ENCODE results near the gene AUTS2.

Gene AUTS2

DNA sequence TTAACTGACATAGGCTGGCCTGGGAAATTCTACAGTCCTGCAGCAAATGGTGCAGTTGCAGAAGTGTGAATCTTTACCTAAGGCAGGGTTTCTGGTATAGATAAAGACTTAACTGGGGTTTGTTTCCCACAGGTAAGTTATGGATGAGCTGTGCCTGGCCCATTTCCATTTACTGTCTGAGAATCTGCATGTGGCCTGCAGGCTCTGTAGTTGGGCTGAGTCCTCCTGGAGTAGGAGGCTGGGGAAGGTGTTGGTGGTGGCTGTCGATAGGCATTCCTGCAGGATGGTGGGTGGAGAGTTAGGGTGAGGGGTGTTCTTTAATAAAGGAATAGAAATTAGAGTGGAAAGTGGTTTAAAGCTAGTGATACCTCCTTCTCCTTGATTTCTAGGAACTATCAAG lies 193.5 kb downstream of the AUTS2 start:
- H3K4me1 Mint-ChIP-seq (ENCODE audit: low read depth), result no peaks in the 10 kb centered on the region

GRCh38 chr7:69795932-69796331 lies 197.7 kb downstream of the AUTS2 start:
- Mint-ChIP-seq H3K9me3 (no peaks in the 10 kb centered on the region), H3K4me1 (ENCODE audit: low read depth) (no peaks in the 10 kb centered on the region), H3K36me3 (ENCODE audit: low read depth) (no peaks in the 10 kb centered on the region), H3K27ac (no peak overlapping the region), H3K27me3 (ENCODE audit: low read depth) (no peaks in the 10 kb centered on the region), H3K4me3 (no peak overlapping the region)
- DNase-seq (ENCODE audit: low spot score), result no peak

More for the DNA sequence above, 193.5 kb downstream of the AUTS2 start:
- H3K36me3 Mint-ChIP-seq (ENCODE audit: low read depth), result no peaks in the 10 kb centered on the region
- no peaks in the 10 kb centered on the region for H3K27me3 Mint-ChIP-seq (ENCODE audit: low read depth)
- H3K4me3 Mint-ChIP-seq, result no peak overlapping the region
- H3K9me3 Mint-ChIP-seq, result peaks cover 4% of the 10 kb centered on the region
- no peak overlapping the region for H3K27ac Mint-ChIP-seq
- no peak for DNase-seq (ENCODE audit: low spot score)

DNA sequence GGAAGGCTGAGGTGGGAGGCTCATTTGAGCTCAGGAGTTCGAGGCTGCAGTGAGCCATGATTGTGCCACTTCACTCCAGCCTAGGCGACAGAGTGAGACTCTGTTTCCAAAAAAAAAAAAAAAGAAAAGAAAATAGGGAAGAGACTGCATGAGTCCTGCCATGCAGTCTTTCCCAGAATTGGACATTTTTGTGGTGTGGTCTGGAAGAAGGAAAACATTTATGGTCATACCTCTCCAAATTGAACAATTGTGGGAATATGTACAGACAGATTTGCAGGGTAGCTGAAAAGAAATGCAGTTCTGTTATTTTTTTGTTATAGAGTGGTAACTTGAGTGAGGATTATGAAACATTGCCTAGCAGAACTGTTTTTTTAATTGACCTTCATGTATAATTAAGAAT lies 198.1 kb downstream of the AUTS2 start:
- no peak for DNase-seq (ENCODE audit: low spot score)
- no peaks in the 10 kb centered on the region for H3K27me3 Mint-ChIP-seq (ENCODE audit: low read depth)
- H3K9me3 Mint-ChIP-seq, result no peaks in the 10 kb centered on the region
- H3K4me1 Mint-ChIP-seq (ENCODE audit: low read depth), result no peaks in the 10 kb centered on the region
- no peaks in the 10 kb centered on the region for H3K36me3 Mint-ChIP-seq (ENCODE audit: low read depth)
- H3K27ac Mint-ChIP-seq, result no peak overlapping the region
- no peak overlapping the region for H3K4me3 Mint-ChIP-seq

DNA sequence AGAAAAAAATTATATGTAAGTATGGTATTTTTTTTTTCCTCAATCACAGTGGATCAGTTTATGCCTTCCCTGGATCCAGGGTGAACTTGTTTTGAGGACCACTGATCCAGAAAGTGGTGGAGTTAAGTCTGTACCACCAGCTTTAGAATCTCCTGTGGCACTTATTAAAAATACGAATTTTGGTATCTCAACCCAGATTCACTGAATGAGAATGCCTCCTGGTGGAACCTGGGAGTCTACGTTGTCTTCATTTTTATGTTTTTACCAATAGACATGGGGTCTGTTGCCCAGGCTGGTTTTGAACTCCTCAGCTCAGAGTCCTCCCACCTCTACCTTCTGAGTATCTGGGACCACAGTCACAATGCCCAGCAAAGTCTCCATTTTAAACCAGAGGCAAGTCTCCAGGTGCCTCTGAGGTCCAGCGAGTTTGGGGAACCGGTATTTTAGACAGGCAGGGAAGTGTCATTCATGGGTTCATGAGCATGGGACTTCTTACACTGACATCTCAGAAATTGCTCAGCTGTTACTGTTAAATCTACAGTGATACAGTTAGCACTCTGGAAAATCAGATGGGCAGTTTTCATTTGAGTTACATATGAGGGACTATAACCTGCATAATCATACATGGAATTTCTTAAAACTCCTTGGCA lies 200.9 kb downstream of the AUTS2 start:
- Mint-ChIP-seq H3K4me1 (ENCODE audit: low read depth) (no peaks in the 10 kb centered on the region), H3K27ac (no peak overlapping the region), H3K9me3 (no peaks in the 10 kb centered on the region), H3K27me3 (ENCODE audit: low read depth) (no peaks in the 10 kb centered on the region), H3K36me3 (ENCODE audit: low read depth) (no peaks in the 10 kb centered on the region), H3K4me3 (no peak overlapping the region)
- DNase-seq (ENCODE audit: low spot score), result no peak

DNA sequence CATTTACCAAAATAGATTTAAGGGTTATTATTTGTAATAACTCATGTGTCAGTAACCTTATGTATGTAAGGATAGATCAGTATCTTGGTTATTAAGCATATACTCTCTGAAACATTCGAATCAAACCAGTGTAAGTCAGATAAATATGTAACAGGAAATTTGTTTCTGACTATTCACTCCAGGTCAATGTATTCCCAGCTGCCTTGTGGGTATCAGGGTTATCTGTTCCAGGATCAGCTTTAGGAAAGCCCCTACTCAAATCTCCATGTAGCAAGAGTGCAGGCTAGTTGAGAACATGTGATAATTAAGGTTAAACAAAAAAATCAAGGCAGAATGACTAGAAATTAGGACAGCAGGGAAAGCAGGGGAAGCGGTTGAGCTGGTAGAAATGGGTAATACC lies 201.7 kb downstream of the AUTS2 start:
- H3K9me3 Mint-ChIP-seq, result no peaks in the 10 kb centered on the region
- H3K36me3 Mint-ChIP-seq (ENCODE audit: low read depth), result no peaks in the 10 kb centered on the region
- no peaks in the 10 kb centered on the region for H3K4me1 Mint-ChIP-seq (ENCODE audit: low read depth)
- no peak overlapping the region for H3K27ac Mint-ChIP-seq
- no peak for DNase-seq (ENCODE audit: low spot score)
- H3K4me3 Mint-ChIP-seq, result no peak overlapping the region
- no peaks in the 10 kb centered on the region for H3K27me3 Mint-ChIP-seq (ENCODE audit: low read depth)

- H3K36me3 Mint-ChIP-seq (ENCODE audit: low read depth), result no peaks in the 10 kb centered on the region
- H3K27ac Mint-ChIP-seq, result no peak overlapping the region
- no peak for DNase-seq (ENCODE audit: low spot score)
- H3K9me3 Mint-ChIP-seq, result no peaks in the 10 kb centered on the region
- peaks cover 2% of the 10 kb centered on the region for H3K27me3 Mint-ChIP-seq (ENCODE audit: low read depth)
- H3K4me3 Mint-ChIP-seq, result no peak overlapping the region
- H3K4me1 Mint-ChIP-seq (ENCODE audit: low read depth), result no peaks in the 10 kb centered on the region
Measured at GRCh38 chr7:69800495-69800894, 202.2 kb downstream of the AUTS2 start.

DNA sequence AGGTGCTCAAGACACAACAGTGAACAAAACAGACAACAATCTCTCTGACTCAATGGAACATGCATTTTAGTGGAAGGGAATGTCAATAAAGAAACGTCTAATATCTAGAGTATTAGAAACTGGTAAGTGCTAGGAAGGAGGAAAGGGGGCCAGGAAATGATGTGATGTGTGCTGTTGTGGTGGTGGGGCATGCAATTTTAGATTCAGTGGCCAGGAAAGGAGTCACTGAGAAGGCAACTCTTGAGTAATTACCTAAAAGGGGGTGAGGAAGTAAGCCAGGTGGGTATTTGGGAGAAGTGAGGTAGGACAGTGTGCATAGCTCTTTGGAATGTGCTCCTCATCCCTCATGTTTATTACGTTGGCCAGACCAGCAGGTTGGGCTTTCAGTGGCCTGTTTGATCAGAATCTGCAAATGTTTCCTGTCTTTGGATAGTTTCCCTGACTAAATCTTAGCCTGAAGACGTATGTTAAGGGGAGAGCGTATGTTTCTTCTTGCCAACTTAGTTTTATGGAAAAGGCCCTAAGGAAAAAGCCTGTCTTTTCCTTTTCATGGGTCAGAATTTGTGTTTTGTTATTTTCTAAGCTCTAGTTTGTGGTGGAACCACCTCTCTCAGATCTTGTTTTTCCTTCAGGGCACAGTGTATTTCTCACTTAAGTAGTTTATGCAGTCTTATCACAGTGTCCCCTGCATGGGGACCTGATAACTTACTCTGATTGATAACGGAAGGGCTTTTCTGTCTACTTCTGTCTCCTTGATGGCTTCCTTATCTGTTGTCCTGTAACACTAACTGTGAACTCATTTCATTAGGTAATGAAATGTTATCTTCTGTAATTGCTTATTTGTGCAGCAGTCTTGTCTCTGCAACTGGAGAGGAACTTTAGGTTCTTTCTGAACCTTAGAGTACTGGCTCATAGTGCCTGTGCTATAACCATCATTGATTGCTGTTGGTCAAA lies 203.7 kb downstream of the AUTS2 start:
- no peaks in the 10 kb centered on the region for H3K36me3 Mint-ChIP-seq (ENCODE audit: low read depth)
- H3K27me3 Mint-ChIP-seq (ENCODE audit: low read depth), result peaks cover 2% of the 10 kb centered on the region
- H3K4me1 Mint-ChIP-seq (ENCODE audit: low read depth), result no peaks in the 10 kb centered on the region
- no peak for DNase-seq (ENCODE audit: low spot score)
- no peak overlapping the region for H3K27ac Mint-ChIP-seq
- H3K4me3 Mint-ChIP-seq, result no peak overlapping the region
- H3K9me3 Mint-ChIP-seq, result no peaks in the 10 kb centered on the region

- Mint-ChIP-seq H3K36me3 (ENCODE audit: low read depth) (no peaks in the 10 kb centered on the region), H3K9me3 (no peaks in the 10 kb centered on the region), H3K27ac (no peak overlapping the region), H3K27me3 (ENCODE audit: low read depth) (peaks cover 2% of the 10 kb centered on the region), H3K4me1 (ENCODE audit: low read depth) (no peaks in the 10 kb centered on the region), H3K4me3 (no peak overlapping the region)
- DNase-seq (ENCODE audit: low spot score), result no peak
Measured at GRCh38 chr7:69803699-69804516, 205.6 kb downstream of the AUTS2 start.

- Mint-ChIP-seq H3K36me3 (ENCODE audit: low read depth) (no peaks in the 10 kb centered on the region), H3K4me3 (no peak overlapping the region)
Measured at GRCh38 chr7:69804962-69805361, 206.7 kb downstream of the AUTS2 start.

GRCh38 chr7:69808391-69808790 lies 210.1 kb downstream of the AUTS2 start:
- peaks cover 2% of the 10 kb centered on the region for H3K27me3 Mint-ChIP-seq (ENCODE audit: low read depth)
- no peak for DNase-seq (ENCODE audit: low spot score)
- no peak overlapping the region for H3K27ac Mint-ChIP-seq
- no peaks in the 10 kb centered on the region for H3K36me3 Mint-ChIP-seq (ENCODE audit: low read depth)
- H3K9me3 Mint-ChIP-seq, result no peaks in the 10 kb centered on the region
- no peak overlapping the region for H3K4me3 Mint-ChIP-seq
- H3K4me1 Mint-ChIP-seq (ENCODE audit: low read depth), result no peaks in the 10 kb centered on the region

More at GRCh38 chr7:69804962-69805361, 206.7 kb downstream of the AUTS2 start:
- H3K27ac Mint-ChIP-seq, result no peak overlapping the region
- H3K9me3 Mint-ChIP-seq, result no peaks in the 10 kb centered on the region
- DNase-seq (ENCODE audit: low spot score), result no peak
- H3K4me1 Mint-ChIP-seq (ENCODE audit: low read depth), result no peaks in the 10 kb centered on the region
- H3K27me3 Mint-ChIP-seq (ENCODE audit: low read depth), result peaks cover 2% of the 10 kb centered on the region

- Mint-ChIP-seq H3K27ac (no peak overlapping the region), H3K27me3 (ENCODE audit: low read depth) (no peaks in the 10 kb centered on the region)
- no peak for DNase-seq (ENCODE audit: low spot score)
Measured at GRCh38 chr7:69811476-69812308, 213.4 kb downstream of the AUTS2 start.

GRCh38 chr7:69812756-69813155 lies 214.5 kb downstream of the AUTS2 start:
- H3K27me3 Mint-ChIP-seq (ENCODE audit: low read depth), result no peaks in the 10 kb centered on the region
- H3K9me3 Mint-ChIP-seq, result no peaks in the 10 kb centered on the region
- no peak for DNase-seq (ENCODE audit: low spot score)
- H3K36me3 Mint-ChIP-seq (ENCODE audit: low read depth), result no peaks in the 10 kb centered on the region
- H3K4me3 Mint-ChIP-seq, result no peak overlapping the region
- no peaks in the 10 kb centered on the region for H3K4me1 Mint-ChIP-seq (ENCODE audit: low read depth)
- no peak overlapping the region for H3K27ac Mint-ChIP-seq

More at GRCh38 chr7:69811476-69812308, 213.4 kb downstream of the AUTS2 start:
- H3K4me3 Mint-ChIP-seq, result no peak overlapping the region
- H3K36me3 Mint-ChIP-seq (ENCODE audit: low read depth), result no peaks in the 10 kb centered on the region
- no peaks in the 10 kb centered on the region for H3K4me1 Mint-ChIP-seq (ENCODE audit: low read depth)
- H3K9me3 Mint-ChIP-seq, result no peaks in the 10 kb centered on the region

DNA sequence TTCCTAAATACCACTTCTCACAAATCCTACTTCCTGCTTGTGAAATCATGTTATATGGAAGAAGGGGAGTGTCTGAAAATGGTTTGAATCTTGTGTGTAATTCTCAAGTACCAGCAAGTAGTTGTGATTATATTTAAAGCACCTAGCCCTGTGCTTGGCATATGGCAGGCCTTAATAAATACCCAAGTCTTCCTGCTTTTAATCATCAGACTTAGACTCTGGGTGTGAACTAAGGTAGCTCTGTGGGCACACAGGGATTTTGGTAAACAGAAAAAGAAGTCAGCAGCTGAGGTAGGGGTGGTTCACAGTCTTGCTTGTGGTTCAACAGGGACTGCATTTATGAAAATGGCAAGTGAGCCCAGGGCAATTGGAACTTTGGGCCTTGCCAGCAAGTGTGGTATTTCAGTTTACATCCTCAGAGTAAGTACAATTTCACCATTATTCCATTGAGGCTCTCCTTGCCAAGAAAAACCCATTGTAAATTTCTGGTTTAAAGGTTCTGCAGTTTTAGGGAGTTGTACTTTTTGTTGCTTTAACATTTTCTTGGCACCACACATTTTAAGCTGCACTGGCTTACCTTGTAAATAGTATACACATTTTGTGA lies 215.5 kb downstream of the AUTS2 start:
- no peak for DNase-seq (ENCODE audit: low spot score)
- Mint-ChIP-seq H3K27ac (no peak overlapping the region), H3K27me3 (ENCODE audit: low read depth) (no peaks in the 10 kb centered on the region), H3K4me3 (no peak overlapping the region), H3K4me1 (ENCODE audit: low read depth) (no peaks in the 10 kb centered on the region), H3K36me3 (ENCODE audit: low read depth) (no peaks in the 10 kb centered on the region), H3K9me3 (no peaks in the 10 kb centered on the region)

All from T-helper 2 cell treated with Interferon-gamma antibody and Interleukin-4, amounts not matched to agents 5 μg/mL and 100 μg/mL, for 36 hours (primary cell).